Measurements from ENCODE around the gene LCP2.

The LCP2 gene

DNA sequence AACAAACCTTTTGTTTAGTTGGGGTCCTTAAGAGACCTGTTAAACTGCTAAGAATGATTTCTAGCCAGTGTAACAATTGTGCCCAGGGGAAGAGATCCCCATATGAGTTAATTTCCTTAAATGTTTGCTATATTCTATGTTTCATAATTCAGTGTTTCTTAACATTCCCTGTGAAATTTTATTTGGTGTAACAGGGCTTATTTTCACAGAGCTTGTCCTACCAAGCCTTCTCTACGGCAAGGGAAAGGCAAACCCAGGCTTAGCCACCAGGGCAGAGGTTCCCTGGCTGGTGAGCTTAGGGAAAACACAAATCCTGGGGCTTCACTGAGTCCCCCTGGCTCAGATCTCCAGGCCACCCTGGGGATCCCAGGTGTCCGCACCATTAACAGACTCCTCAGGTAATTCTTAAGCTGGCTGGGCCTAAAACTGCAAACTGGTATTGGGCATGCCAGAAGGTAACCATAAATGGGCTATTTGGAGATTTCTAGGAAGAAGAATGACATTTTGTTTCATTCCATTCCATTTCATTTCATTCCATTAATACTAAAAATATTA, 17.0 kb upstream of the LCP2 start:
- DNase-seq, result no peak

DNA sequence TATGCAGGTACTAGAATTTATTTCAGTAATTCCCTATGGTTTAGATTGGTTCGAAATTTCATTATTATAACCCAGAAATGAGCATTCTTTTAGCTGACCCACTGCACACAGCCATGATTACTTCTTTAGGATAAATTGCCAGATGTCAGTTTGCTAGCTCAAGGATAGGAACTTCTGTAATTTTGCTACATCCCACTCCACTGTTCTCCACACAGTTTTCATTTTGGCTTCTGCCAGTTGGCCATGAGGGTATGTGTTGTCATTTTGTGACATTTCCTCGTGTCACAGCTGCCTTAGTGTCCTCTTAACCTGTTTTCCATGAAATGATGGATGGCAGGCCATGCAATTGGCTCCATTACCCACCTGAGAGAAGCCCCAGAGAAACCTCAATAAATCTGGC, 16.2 kb upstream of the LCP2 start:
- no peak for DNase-seq

DNA sequence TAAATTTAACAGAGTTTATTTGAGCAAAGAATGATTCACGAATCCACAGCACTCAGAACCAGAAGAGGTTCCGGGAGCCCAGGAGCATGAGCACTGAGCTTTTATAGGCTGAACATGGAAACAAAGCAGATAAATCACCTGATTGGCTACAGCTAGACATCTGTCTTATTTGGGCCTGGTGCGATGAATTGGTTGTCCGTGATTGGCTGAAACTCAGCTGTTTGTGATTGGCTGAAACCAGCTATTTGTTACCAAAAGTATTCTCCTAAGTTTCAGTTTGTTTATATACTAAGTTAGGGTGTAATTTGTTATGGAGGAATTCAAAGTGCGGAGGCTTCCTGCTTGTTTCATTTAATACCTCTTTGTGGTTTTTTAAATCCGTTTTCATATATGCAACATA, 15.8 kb upstream of the LCP2 start:
- no peak for DNase-seq

DNA sequence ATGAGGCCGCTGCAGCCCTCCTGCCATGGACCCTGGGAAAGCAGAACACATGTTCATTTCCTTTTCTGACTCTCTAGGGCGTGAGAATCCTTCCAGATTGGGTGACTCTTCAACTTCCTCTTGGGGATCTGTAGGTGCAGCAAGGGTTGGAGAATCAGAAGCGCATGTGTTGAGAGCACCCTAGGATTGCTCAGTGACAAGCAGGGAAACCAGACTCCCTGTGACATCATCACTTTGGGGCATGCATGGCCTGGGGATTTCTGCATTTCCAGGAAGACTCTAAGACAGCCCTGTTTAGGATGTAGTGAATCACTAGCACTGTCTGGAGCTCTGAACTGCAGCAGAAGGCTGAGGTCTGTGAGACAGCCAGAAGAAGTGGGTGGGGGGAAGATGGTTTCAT, 15.1 kb upstream of the LCP2 start:
- no peak for DNase-seq

DNA sequence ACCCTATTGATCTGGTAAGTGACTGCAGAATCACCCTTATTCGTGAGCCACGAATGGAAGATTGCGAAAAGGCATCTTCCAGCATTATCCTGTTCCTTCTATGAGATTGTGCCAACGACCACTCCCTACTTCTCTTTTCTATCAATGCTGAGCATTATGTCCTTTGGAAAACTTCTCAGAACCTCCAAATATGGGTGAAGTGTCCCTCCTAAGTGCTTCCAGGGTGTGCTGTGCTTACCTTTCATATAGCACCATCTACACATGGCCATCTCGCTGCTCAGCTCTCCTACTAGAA, 14.7 kb upstream of the LCP2 start:
- DNase-seq, result no peak

DNA sequence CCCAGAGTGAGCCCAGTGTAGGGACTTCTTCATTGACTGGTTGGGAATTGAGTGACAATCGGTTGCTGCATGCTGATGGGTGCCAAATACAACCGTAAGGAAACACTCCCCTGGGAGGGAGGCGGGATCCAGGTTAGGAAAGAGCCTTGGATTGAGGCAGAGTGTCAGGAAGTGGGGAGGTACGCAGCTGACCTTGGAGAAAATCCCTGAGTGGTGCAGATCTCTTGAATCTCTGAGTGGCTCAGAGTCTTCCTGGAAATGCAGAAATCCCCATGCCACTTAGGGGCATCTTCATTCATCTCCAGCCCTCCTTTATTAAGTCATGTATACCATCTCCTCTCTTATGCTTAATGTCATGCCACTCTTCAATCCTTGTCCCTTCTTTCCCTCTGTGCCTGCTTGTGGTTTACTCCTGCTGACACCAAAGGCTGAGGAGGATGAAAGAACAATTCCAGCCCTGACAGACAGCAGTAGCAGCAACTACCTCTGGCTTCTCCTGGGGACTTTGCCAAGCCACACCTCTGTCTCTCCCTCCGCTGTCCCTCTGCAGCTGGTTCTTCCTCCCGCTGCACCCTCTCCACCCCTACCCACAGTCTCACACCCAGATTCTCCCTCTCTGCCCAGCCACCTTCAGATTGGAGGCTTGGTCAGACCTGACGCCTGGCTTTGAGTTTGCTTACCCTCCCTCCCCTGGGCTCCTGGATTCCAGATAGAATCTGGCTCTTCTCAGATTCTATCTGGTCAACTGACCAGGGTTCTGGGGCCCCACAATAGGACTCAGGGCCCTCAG, 14.1 kb upstream of the LCP2 start:
- DNase-seq, result no peak

DNA sequence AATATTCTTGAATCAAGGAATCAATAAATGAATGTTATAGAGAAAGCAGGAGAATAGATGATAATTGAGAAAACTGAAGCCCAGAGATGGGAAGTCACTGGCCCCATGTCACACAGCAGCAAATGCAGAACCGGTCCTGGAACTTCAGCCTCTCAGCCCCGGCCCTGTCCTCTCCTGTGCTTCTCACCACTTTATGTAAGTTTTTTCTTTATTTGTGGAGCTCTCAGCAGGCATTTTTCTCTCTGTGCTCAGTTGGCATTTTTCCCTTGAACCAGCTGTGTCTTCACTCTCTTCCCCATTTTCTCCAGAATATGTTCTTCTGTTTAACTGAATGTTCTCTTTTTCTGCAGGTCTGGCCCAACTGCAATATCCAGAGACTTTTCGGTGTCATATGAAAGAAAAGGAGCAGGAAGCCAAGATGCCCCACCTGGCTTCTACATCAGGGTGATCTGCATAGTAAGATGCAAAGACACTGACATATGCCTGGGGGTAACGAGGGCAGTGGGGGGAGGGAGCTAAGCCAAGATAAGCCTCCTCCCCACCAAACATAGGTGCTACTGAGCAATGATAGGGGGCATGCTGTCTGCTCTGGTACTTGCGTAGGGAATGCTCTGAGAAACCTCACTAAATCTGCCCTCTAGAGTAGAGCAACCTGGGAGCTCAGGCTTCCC, 12.8 kb upstream of the LCP2 start:
- no peak for DNase-seq

DNA sequence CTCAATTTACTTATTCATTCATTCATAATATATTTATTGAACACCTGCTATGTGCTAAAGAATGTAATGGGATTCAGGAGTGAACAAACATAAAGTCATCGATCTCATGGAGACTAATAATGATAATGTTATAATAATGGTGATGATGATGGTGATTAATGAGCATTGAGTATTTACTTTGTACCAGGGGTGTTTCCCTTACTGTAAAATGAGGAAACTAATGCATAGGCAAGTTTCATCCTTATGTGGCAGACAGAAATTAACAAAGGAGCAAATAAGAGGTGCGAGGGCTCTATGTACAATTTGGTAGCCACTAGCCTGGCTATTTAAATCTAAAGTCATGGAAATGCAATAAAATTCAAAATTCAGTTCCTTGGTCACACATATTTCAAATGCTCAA, 11.1 kb upstream of the LCP2 start:
- no peak for DNase-seq

DNA sequence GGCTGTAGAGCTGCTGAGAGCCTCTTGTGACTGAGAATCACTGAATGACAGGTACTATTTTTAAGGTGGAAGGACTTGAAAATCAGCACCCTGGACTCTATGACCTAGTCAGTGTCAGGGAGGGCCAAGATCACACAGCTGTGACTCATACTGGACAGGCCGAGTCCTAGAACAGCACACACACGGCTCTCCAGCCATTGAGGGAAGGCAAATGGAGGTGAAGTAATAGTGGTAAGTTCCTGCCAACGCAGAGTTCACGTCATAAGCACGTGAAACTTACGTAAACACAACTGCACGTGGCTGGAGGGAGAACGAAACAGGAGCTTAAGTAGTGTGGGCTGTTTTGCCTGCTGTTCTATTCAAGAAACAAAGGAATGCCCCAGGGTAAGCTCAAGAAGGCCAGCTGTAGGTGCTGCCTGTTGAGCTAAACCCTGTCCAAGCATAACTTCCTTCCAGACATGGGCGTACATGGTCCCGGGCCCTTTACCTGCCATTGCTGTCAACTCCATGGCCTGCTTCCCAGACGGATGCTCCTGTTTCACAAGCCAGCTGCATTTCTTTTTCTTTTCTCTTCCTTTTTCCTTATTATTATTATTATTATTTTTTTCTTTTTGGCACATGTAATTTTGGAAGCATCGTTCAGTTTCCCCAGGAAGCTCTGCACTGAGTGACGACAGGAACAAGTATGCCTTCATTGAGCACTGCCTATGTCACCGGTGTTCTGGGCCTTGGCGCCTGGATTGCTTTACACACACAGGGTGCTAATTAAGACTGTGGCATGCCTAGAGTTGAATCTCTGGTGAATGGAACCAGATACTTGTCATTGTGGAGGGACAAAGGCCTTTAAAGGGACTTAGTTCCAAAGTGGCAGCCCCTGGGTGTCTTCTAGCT, 10.2 kb upstream of the LCP2 start:
- DNase-seq, result no peak

DNA sequence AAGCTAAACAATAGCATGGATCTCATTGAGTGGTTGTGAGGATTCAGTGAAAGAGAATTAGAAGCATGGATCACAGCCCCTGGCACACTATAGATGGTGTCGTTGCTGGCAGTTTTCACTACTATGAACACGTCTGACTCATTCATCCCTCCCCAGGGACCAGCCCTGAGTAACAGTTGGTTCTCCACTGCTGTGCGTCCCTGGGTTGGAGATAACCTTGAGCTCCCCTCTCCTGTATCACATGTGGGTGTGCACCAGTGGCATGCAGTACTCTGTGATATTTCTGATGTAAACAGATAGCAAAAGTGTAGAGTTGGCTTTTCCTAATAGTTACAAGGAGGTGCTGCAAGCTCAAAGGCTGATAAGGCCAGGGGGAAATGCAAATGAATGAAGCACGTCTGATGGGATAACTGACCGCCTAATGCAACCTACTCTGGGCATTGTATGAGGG, 8.8 kb upstream of the LCP2 start:
- no peak for DNase-seq

DNA sequence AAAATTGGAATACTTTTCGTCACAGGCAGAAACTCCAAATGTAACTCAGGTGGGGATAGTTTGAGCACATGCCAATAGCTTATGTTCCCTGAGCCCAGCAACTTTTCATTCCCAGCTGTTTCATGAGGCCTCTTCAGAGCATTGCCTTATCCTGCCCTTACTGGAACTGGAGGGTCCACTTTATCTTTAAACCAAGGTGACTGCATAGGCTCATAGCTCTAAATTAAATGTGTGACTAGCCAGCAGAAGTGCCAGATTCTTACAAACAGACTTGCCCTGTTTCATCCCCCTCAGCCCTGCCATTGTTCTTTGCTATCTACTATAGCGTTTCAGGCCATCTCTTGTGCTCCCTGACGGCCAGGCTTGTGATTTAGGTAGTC, 8.1 kb upstream of the LCP2 start:
- no peak for DNase-seq

DNA sequence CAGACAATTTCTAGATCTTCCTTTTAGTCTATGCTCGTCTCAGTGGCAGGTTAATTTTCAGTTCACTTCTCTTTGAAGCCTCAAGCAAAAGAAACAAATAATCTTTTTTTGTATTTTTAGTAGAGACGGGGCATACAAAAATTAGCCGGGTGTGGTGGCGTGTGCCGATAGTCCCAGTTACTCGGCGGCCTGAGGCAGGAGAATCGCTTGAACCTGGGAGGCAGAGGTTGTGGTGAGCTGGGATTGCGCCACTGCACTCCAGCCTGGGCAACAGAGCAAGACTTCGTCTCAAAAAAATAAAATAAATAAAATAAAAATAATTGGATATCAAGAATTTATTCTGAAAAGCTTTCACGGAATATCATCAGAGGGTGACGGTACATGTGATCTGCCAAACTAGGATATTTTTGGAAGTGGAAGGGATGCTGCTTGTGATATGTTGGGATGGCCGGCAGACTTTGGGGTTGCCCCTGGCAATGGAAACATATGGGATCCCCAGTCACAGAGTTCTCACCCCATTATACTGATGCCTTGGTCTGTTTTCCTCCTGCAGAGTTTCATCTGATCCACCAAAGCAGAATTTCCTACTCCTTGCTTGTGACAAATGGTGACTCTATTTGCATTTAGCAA, 7.6 kb upstream of the LCP2 start:
- DNase-seq, result no peak

DNA sequence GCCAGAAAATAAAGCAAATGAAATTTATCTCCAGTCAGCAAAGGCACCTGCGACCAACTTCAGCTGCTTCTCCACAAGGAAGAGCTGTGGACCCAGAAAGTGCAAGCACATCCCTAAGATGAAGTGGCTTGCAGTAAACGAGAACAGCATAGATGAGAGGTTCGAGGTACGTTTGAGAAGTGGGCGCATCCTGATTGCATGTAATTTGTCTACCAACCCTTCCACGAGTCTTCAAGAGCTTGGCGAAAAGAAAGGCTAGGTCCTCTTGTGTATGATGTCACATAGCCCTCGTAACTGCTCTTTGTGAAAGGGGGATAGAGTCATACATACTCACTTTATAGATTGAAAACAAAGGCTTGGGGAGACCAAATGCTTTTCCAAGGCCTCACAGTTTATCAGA, 6.0 kb upstream of the LCP2 start:
- DNase-seq, result no peak

DNA sequence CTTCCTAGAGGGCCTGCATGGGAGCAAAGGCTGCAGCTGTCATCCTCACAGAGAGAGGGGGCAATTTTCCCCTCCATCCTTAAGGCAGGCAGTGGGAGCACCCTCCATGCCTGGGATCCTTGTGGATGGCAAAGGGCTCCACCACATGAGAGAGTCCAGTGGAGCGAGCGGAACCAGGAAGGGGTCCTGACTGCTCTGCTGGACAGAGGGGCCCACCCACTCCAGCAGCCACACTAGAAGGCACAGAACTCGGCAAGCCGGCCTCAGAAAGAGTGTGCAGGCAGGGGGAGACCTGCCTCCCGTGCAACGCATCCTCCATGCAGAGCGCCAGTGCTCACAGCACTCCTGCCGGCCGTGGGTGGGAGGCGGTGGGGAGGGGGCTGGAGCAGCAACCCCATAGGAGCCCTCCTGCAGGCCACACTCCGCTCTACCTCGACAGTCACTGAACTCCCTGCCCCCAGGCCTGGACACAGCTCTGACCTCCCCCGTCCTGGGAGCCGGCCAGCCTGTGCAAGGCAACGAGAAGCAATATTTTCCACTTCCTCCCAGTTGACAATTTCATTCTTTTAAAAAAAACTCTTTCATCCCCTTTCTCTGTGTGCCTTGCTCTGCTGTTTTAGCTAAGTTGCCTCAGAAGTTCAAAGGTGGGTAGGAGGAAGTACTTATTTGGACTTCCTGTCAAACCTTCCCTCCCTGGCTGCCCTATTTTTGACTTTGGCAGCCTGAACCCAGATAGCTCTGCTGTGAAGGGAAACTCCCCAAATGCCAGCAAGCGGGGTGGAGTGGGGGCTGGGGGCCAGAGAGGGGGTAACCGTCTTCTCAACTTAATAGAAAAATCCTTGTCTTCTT, 5.3 kb upstream of the LCP2 start:
- peak in 2 of 4 experiments; percentile 37 to 42 for DNase-seq

DNA sequence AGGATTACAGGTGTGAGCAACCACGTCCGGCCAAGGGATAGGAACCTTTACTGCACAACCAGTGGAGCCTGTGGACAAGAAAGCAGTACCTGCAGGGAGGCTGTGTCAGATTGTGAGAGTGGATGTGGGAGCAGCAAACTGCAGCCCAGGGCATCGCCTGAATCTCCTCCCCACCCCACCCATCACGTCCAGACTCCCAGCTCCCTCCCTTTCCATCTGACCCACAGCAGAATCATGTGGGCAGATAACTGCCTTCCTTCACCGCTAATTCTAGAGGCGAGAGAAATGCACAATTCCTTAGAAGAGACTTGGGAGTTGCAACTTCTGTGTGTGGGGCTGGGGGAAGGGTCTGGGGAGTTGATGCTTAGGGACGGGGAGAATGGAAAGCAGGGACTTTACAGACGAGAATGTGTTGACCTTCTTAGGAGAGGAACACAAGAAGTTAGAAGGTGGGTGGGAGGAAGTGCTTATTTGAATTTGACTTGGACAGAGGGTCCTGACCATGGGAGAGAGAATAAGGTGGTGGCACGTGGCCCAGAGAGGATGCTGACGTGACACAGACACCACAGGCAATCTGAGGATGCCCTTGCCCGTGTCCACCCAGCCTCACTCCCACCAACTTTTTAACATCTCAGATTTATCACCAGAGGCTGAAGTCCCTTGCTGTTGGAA, 4.5 kb upstream of the LCP2 start:
- no peak for DNase-seq

DNA sequence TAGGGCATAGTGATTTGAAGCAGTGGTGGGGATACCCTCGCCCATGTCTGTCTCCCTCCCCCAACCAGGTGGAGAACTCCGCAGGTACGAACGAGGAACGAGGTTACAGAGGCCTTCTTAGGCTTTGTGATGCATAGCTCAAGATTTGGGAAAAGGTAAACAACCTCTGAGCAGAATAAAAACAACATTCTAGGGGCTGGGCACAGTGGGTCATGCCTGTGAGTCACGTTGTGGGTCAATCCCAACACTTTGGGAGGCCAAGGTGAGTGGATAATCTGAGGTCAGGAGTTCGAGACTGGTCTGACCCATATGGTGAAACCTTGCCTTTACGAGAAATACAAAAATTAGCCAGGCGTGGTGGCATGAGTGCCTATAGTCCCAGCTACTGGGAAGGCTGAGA, 3.6 kb upstream of the LCP2 start:
- DNase-seq, result no peak

DNA sequence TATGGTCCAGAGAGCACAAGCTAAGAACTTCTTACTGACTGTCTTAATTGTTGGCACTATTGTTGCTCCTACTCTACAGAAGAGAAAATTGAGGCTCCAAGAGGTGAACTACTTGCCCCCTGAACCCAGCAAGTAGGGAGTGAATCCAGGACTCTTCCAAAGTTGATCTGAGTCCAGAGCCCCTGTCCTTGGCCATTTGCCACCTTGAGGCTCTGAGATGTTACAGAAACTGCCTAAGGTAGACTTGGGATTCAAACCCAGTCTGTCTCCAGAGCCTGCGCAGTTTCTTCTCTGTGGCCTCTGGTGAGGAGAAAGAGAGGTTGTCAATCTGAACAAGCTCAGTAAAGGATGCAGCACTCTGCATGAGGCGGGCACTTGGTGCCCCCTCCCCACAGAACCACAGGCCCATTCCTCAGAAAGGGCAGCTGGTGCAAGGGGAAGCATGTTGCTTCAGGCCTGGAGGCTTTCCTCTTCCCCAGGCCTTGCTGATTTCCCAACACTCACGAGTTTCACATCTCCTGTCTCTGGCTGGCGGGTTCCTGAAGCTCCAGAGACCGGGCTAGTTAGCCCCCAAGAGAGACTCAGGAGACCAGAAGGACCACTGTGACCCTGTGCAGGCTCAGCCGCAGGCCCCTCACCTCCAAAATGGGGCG, 2.9 kb upstream of the LCP2 start:
- DNase-seq, result no peak

DNA sequence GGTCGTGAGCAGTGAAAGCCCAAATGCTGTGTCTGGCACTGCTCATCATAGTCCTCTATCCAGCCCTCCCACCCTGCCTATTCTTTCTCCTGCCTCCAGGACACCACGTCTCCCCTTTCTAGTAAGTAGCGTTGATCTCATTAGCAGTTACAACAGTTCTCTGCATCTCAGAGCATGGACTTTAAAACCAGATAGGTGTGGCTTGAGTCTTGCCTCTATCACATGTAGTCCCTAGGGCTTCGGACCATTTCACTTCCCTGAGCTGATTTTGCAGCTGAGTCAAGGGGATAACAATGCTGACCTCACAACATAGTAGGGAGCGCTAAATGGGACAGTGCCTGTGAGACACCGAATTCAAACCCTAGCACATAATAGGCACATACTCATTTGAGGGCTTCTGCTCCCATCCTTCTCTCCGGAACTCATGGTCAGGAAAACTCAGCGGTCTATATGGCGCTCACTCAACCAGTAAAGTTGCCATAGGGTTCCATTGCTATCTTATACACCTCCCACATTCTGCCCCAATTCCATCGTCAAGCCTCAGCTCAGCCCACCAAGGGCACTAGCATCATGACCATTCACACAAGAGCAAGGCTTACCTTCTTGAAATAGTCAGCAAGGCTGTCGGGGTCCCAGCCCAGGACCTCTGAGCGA, 515 bp downstream of the LCP2 start:
- no peak for DNase-seq

DNA sequence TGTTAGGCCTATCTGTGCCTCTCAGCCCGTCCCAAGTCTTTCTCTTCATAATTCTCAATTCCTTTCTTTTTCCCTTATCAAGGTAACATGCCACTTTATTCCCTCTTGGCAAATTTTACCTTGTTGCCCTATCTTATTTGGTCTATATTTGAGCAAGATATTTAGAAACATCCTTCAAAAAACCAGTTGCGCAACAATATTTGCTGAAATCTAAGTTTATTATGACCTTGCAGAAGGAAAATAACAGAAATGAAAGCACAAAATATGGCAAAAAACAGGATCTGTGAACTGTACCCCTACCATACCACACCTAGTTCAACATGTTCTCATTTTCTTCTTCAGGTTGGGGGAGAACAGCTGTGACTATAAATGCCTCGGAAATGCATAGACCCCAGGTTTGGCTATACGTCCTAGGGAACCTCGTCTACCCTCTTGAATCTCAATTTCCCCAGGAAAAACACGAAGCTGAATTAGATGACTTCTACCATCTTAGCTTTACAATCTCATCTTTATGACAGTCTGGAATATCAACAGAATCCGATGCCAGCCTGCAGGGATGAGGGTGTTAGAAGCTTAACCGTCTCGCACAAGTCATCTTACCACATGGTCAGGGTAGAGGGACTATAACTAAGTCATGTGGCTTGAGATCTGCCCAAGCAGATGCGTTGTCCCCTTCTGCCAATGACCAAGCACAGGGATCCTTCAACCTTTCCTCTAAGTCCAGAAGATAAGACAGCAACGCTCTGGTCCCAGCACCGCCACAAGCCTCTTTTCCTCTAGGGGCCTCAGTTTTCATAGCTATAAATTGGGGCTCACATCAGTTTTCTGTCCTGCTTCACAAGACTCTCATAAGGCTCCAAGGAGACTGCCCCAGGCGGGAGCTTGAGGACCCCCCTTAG, 1.3 kb downstream of the LCP2 start:
- DNase-seq, result no peak
